Skeletal muscle satellite cell (primary cell): ENCODE measurements around the gene C2CD3.
"Not testable (repeated sequence)": the region's sequence is repeated elsewhere in the genome, so short reads cannot be mapped to it uniquely, and the experiment has no call there.

Source experiments
- H3K27me3 ChIP-seq: 2 replicates; pipeline ENCODE4 v1.7.0; 2013; ENCODE audit warnings: low read length; ENCODE audit not compliant: control insufficient read depth, insufficient read depth
- H3K36me3 ChIP-seq: 2 replicates; pipeline ENCODE4 v1.7.0; 2013; ENCODE audit warnings: mild to moderate bottlenecking, control low read depth, low read length; ENCODE audit not compliant: insufficient read depth
- H3K4me1 ChIP-seq: 2 replicates; pipeline ENCODE4 v1.7.0; 2013; ENCODE audit warnings: low read length; ENCODE audit not compliant: control insufficient read depth, insufficient read depth
- H3K4me2 ChIP-seq: 2 replicates; pipeline ENCODE4 v1.7.0; 2013; ENCODE audit warnings: mild to moderate bottlenecking, low read length
- H3K4me3 ChIP-seq: 2 replicates; pipeline ENCODE4 v1.7.0; 2013; ENCODE audit warnings: low read length
- H3K9ac ChIP-seq: 2 replicates; pipeline ENCODE4 v1.7.0; 2013; ENCODE audit warnings: mild to moderate bottlenecking, low read depth, low read length, moderate library complexity
- H3K9me3 ChIP-seq: replicated peaks from 2 replicates; pipeline ENCODE4 v1.7.0; 2013; ENCODE audit warnings: mild to moderate bottlenecking, control low read depth, low read length

Gene C2CD3

GRCh38 chr11:74154620-74155281, 16.1 kb downstream of the C2CD3 start:
- Histone ChIP-seq H3K4me1 (peaks cover 20% of the 10 kb centered on the region), H3K9me3 (no peaks in the 10 kb centered on the region), H3K9ac (no peak overlapping the region), H3K4me2 (peak overlapping the region; percentile 28), H3K36me3 (peaks cover 12% of the 10 kb centered on the region), H3K4me3 (no peak overlapping the region), H3K27me3 (no peaks in the 10 kb centered on the region)

DNA sequence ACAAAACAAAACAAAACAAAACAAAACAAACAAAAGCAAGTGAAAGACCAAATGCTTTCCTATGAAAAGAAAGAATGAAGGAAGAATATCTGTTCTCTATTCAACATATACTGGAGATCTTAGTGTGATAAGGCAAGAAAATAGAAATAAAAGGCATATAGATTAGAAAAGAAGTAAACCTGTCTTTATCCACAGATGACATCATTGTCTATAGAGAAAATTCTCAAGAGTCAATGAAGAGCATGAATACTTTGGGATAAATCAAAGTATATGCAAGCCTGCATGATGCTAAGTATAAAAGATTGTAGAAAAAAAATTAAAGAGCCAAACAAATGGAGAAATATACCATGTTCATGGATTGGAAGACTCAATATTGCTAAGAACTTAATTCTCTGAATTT, 17.6 kb downstream of the C2CD3 start:
- Histone ChIP-seq H3K9me3 (no peaks in the 10 kb centered on the region), H3K9ac (no peak overlapping the region), H3K4me2 (no peak overlapping the region), H3K4me1 (peaks cover 26% of the 10 kb centered on the region), H3K36me3 (peaks cover 4% of the 10 kb centered on the region), H3K4me3 (no peak overlapping the region), H3K27me3 (no peaks in the 10 kb centered on the region)

DNA sequence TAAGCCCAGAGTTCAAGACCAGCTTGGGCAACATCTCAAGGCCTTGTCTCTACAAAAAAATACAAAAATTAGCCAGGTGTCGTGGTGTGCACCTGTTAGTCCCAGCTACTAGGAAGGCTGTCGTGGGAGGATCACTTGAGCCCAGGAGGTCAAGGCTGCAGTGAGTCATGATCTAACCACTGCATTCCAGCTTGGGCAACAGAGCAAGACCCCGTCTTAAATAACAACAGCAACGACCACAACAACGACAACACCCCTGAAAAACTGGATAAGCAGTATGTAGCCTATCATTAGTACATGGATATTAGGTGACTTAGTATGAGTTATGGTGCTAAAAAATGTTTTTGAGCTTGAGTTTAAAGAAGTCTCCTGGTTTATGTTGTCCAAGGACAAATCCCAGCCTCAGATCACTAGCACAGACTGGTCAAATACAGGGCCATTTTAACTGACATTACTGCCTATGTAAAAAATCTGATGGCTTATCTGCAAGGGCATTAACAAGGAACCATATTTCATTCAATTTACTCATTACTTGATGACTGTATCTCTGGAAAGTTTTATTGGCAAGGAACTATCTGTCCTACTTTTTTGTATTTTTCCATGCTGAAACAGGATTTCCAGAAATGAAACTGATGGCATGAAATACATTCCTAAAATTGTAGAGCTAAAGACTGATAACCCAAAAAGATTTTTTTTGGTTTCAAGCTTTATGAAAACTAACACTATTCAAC, 23.4 kb downstream of the C2CD3 start:
- no peak overlapping the region for H3K4me3 ChIP-seq
- no peak overlapping the region for H3K9ac ChIP-seq
- H3K36me3 ChIP-seq: no peaks in the 10 kb centered on the region
- H3K4me1 ChIP-seq: peaks cover 26% of the 10 kb centered on the region
- H3K4me2 ChIP-seq: peak overlapping the region; percentile 14
- H3K27me3 ChIP-seq: no peaks in the 10 kb centered on the region
- H3K9me3 ChIP-seq: no peaks in the 10 kb centered on the region

GRCh38 chr11:74144592-74144991, 26.2 kb downstream of the C2CD3 start:
- H3K27me3 ChIP-seq: no peaks in the 10 kb centered on the region
- H3K36me3 ChIP-seq: no peaks in the 10 kb centered on the region
- no peak overlapping the region for H3K4me2 ChIP-seq
- no peak overlapping the region for H3K9ac ChIP-seq
- H3K9me3 ChIP-seq: no peaks in the 10 kb centered on the region
- peaks cover 44% of the 10 kb centered on the region for H3K4me1 ChIP-seq
- no peak overlapping the region for H3K4me3 ChIP-seq

- Histone ChIP-seq H3K4me1 (peaks cover 51% of the 10 kb centered on the region), H3K27me3 (no peaks in the 10 kb centered on the region), H3K9me3 (no peaks in the 10 kb centered on the region), H3K36me3 (no peaks in the 10 kb centered on the region), H3K4me3 (no peak overlapping the region), H3K4me2 (peak overlapping the region; percentile 7), H3K9ac (no peak overlapping the region)
Observed at GRCh38 chr11:74142624-74143023, 28.2 kb downstream of the C2CD3 start.

- no peaks in the 10 kb centered on the region for H3K36me3 ChIP-seq
- no peaks in the 10 kb centered on the region for H3K9me3 ChIP-seq
- H3K27me3 ChIP-seq: no peaks in the 10 kb centered on the region
- H3K4me2 ChIP-seq: no peak overlapping the region
- H3K4me3 ChIP-seq: no peak overlapping the region
- peaks cover 44% of the 10 kb centered on the region for H3K4me1 ChIP-seq
- no peak overlapping the region for H3K9ac ChIP-seq
Observed at GRCh38 chr11:74141908-74142307, 28.9 kb downstream of the C2CD3 start.

GRCh38 chr11:74141241-74141695, 29.5 kb downstream of the C2CD3 start:
- H3K4me3 ChIP-seq: no peak overlapping the region
- H3K9ac ChIP-seq: no peak overlapping the region
- peaks cover 44% of the 10 kb centered on the region for H3K4me1 ChIP-seq
- H3K4me2 ChIP-seq: no peak overlapping the region
- no peaks in the 10 kb centered on the region for H3K9me3 ChIP-seq
- no peaks in the 10 kb centered on the region for H3K27me3 ChIP-seq
- peaks cover 3% of the 10 kb centered on the region for H3K36me3 ChIP-seq

DNA sequence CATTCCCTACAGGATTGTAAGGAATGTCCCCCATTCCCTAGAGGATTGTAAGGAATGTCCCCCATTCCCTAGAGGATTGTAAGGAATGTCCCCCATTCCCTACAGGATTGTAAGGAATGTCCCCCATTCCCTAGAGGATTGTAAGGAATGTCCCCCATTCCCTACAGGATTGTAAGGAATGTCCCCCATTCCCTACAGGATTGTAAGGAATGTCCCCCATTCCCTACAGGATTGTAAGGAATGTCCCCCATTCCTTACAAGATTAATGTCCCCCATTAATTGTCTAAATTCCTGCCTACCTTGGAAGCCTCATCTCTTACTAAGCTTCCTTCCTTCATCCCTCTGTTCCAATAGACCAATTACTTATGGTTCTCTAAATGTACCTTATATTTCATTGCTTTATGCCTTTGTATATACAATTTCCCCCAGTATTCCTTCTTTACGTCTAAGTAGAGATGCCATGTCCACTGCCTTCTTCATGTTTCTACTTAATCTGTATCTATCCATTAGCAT, 30.8 kb downstream of the C2CD3 start:
- not testable (repeated sequence) for H3K27me3 ChIP-seq

DNA sequence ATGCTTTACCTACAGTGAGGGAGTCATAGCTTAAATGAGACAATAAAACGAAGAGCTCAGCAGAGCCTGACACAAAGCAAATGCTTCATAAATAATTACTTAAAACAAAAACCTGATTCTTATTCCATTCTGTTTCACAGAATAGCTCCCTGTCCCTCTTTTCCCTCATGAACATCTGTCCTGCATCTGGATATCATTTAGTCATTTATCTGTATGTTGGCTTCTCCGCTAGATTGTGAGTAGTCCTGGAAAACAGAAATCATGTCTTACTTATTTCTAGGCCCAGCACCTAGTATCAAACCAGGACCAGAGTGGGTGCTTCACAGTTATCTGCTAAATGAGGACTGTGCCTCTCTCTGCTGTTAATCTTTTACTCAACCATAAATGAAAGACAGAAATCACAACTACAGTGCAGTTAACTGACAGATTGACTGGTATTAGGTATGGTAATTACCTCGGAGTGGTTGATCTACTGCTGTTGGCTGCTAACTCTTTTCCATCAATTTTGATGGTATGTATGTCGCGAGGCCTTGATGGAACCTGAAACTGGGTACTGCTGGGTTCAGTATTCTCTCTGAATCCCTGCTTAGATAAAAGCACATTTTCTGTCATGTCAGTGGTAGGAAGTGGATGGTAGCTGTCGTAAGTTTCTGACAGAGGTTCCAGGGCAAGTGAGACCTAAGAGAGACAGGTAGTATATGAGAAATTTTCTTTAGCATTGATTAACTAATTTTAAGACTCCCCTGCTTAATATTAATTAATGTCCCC, 31.5 kb downstream of the C2CD3 start:
- Histone ChIP-seq H3K9ac (peak overlapping the region; percentile 54), H3K27me3 (no peaks in the 10 kb centered on the region), H3K4me3 (peak overlapping the region; percentile 22), H3K4me1 (peaks cover 60% of the 10 kb centered on the region), H3K9me3 (no peaks in the 10 kb centered on the region), H3K36me3 (peaks cover 6% of the 10 kb centered on the region), H3K4me2 (peak overlapping the region; percentile 60)

More for the DNA sequence above, 30.8 kb downstream of the C2CD3 start:
- H3K4me2 ChIP-seq, H3K9me3 ChIP-seq, H3K4me3 ChIP-seq, H3K9ac ChIP-seq, H3K36me3 ChIP-seq: not testable (repeated sequence)
- peaks cover 55% of the 10 kb centered on the region for H3K4me1 ChIP-seq

DNA sequence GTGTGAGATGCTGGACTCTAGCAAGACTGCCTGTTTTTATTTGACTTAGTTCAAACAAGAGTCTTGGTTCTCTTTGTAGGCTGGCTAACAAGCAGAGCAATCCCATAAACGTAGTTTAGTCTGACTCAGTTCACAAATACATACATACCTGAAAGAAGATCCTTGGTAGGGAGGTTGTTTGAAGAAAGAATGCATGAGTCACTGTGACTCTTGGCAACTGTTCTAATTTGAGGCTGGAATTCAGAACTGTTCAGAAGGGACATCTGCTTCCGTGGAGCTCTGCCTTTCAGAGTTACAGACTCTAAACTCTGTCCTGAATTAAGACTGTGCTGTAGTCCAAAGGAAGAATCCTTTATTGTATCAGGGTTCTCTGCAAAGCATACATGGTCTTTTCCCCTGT, 32.2 kb downstream of the C2CD3 start:
- Histone ChIP-seq H3K4me3 (peak overlapping the region; percentile 22), H3K27me3 (no peaks in the 10 kb centered on the region), H3K9ac (peak overlapping the region; percentile 77)

DNA sequence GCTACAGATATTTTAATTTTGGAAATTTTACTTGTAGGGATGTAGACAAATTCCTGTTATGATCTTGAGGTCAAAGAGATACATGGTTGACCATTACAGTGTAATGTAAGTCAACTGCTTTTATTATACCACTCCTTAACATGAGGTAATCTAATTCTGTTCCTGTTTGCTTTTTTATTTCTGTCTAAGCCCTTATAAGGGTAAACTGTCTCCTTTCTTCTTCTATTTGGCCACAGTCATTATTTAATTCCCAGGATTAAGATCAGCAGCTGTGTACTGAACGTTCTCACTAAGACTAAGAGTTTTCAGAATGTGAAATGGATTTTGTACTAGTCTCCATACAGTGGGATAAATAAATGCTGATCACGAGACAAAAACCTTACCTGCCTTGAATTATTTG, 32.8 kb downstream of the C2CD3 start:
- peak overlapping the region; percentile 77 for H3K9ac ChIP-seq
- peaks cover 59% of the 10 kb centered on the region for H3K4me1 ChIP-seq

More for the DNA sequence above, 32.2 kb downstream of the C2CD3 start:
- H3K9me3 ChIP-seq: no peaks in the 10 kb centered on the region
- peaks cover 60% of the 10 kb centered on the region for H3K4me1 ChIP-seq
- H3K4me2 ChIP-seq: peak overlapping the region; percentile 69
- peaks cover 8% of the 10 kb centered on the region for H3K36me3 ChIP-seq

More for the DNA sequence above, 32.8 kb downstream of the C2CD3 start:
- Histone ChIP-seq H3K4me2 (peak overlapping the region; percentile 69), H3K9me3 (no peaks in the 10 kb centered on the region), H3K36me3 (peaks cover 13% of the 10 kb centered on the region), H3K4me3 (no peak overlapping the region), H3K27me3 (no peaks in the 10 kb centered on the region)
